Measurements from ENCODE around the gene CYP27A1.

DNA sequence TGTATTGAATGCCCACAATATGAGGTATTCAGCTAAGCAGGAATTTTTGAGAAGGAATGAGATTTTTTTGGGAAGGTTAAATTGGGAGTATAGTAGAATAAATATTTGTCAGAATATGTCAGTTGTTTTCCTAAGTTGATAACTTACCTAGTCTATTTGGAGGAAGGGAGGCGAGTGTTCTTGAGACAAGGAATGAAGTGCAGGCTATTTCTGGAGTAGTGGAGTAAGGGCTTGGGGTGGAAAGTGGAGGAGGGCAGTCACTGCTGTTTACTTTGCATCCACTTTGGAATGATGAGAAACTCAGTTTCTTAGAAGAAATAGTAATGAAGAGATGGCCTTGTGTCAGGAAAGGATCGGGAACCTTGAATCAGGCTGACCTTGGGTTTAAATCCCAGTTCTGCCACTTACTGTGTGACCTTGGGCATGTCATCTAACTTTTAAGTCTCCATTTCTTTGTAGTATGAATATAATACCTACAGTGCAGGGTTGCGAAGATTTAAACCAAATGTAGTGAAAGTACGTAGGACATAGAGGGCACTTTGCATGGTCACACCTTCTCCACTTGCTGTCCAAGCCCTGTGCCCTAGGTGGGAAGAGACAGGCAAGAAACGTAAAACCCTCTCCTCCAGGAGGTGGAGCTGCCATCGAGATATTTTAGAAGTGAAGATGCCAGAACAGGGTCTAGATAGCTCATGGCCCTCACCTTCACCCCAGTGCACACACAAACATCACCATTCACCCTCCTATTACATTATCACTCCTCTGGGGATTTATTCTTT, 25.2 kb upstream of the CYP27A1 start:
- TF ChIP-seq POLR2A (IDR thresholded peaks at IDR 0.05) (no peak), POLR2AphosphoS5 (IDR thresholded peaks at IDR 0.05) (no peak)
- TF ChIP-seq, protein P1, sequence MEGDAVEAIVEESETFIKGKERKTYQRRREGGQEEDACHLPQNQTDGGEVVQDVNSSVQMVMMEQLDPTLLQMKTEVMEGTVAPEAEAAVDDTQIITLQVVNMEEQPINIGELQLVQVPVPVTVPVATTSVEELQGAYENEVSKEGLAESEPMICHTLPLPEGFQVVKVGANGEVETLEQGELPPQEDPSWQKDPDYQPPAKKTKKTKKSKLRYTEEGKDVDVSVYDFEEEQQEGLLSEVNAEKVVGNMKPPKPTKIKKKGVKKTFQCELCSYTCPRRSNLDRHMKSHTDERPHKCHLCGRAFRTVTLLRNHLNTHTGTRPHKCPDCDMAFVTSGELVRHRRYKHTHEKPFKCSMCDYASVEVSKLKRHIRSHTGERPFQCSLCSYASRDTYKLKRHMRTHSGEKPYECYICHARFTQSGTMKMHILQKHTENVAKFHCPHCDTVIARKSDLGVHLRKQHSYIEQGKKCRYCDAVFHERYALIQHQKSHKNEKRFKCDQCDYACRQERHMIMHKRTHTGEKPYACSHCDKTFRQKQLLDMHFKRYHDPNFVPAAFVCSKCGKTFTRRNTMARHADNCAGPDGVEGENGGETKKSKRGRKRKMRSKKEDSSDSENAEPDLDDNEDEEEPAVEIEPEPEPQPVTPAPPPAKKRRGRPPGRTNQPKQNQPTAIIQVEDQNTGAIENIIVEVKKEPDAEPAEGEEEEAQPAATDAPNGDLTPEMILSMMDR (IDR thresholded peaks at IDR 0.05 in 8 of 11, conservative IDR thresholded peaks at IDR 0.05 in 3 of 11): no peak
